Gastroesophageal sphincter (tissue), 4 donors: ENCODE measurements around the gene ADIPOR2. TPM values are rescaled to one million over a fixed set of nuclear protein-coding genes. Genes with fewer than 3 reads are reported as not detected.
A peak's percentile ranks its signal among the peaks of the same experiment; 100 is the strongest.

Source experiments
- ATAC-seq: fragments of 150-250 bp; one replicate; pipeline ENCODE4 v1.9.1; 2016; ENCODE audit warnings: mild to moderate bottlenecking, moderate library complexity
- H3K27ac ChIP-seq, 4 donors: fragments of 200-600 bp; sonication (generic) in 3 of 4; 1 replicate in 3 of 4; 2 replicates in 1 of 4; pipeline ENCODE4 v1.5.1; 2016 to 2019
- H3K27me3 ChIP-seq: fragments of 200-600 bp; sonication (generic); one replicate; pipeline ENCODE4 v1.5.1; 2019
- H3K36me3 ChIP-seq, 2 donors: fragments of 200-600 bp; sonication (generic); one replicate each; pipeline ENCODE4 v1.5.1; 2019; ENCODE audit warnings: control low read depth in 1 of 2
- H3K4me1 ChIP-seq, 3 donors: fragments of 200-600 bp; sonication (generic); 1 replicate in 2 of 3; 2 replicates in 1 of 3; pipeline ENCODE4 v1.5.1; 2016 to 2019; ENCODE audit warnings: control low read depth in 2 of 3
- H3K4me3 ChIP-seq, 2 donors: fragments of 200-600 bp; sonication (generic); one replicate each; pipeline ENCODE4 v1.5.1; 2019; ENCODE audit warnings: mild to moderate bottlenecking in 1 of 2, moderate library complexity in 1 of 2
- H3K9me3 ChIP-seq, 3 donors: fragments of 200-600 bp; sonication (generic); one replicate each; pipeline ENCODE4 v1.5.1; 2017 to 2019; ENCODE audit warnings: control low read depth in 2 of 3
- CTCF ChIP-seq, 4 experiments: fragments of 200-600 bp in 2 of 4; fragments of 450-650 bp in 2 of 4; sonication (generic) in 1 of 4; IDR thresholded peaks; one replicate each; pipeline ENCODE4 v1.5.1; 2017 to 2019; ENCODE audit warnings: antibody characterized with exemption in 4 of 4, mild to moderate bottlenecking in 2 of 4, moderate library complexity in 2 of 4
- EP300 ChIP-seq: sonication (generic); formaldehyde crosslinking; IDR thresholded peaks from one replicate; pipeline ENCODE4 v1.6.1; 2017; ENCODE audit warnings: antibody characterized with exemption, mild to moderate bottlenecking
- POLR2A ChIP-seq, 2 donors: fragments of 450-650 bp; IDR thresholded peaks; one replicate each; pipeline ENCODE4 v1.6.1; 2017; ENCODE audit warnings: antibody characterized with exemption in 2 of 2, mild to moderate bottlenecking in 2 of 2, moderate library complexity in 1 of 2
- POLR2AphosphoS5 ChIP-seq: sonication (generic); formaldehyde crosslinking; IDR thresholded peaks from one replicate; pipeline ENCODE4 v1.6.1; 2017; ENCODE audit warnings: antibody characterized with exemption
- WGBS, 2 donors: methylation state at CpG; one replicate each; pipeline ENCODE4 v1.1.5; 2018; ENCODE audit warnings: low coverage in 1 of 2; 5-methylcytosine and 5-hydroxymethylcytosine counted together
- total RNA-seq, 4 donors: library from RNA; depleted of rRNA; stranded (reverse); fragments of >200 nt; gene quantifications; one replicate each; pipeline ENCODE4 v1.1.0, GENCODE V29; 2016

ADIPOR2 gene
- total RNA-seq, 4 donors from 2014 or later, result 26.6 to 37.9 (median 33.4) TPM

DNA sequence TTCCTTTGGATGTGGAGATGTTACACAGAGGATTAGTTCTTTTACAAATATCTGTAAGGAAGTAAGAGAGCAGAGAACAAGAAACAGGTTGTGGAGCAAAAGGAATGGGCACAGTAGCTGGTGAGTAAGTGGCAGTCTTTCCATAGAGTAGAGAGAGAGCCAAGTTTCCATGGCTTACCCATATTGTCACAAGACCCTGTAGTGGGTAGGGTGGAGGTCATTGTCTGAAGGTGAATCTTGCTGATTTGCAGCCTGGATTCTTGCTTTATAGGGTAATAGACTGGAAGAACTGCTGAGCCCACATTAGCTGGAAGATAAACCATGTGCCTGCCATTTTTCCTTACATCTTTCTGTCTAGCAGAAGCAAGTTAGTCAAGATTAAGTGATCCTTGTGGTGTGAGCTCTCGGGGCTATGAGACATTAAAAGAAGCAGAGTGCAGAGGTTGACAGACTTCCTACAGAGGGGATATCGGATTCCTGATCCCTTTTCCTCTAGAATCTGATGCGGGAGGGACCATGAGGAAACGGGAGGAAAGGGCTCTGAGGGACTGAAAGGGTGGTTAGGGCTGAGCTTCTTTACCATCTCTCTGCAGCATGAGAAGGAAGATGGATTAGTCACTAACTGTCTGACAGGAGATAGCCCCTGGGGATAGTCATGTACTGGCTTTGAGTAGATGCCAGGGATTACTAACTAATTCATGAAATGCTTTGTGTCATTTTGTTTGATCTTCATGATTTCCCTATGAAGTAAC lies 85.5 kb downstream of the ADIPOR2 start:
- Histone ChIP-seq H3K27ac (no peak overlapping the region), H3K4me3 (no peak overlapping the region), H3K9me3 (no peaks in the 10 kb centered on the region), H3K36me3 (peaks cover 0 to 11% of the 10 kb centered on the region in 2 donors), H3K4me1 (peaks cover 0 to 37% (median 7%) of the 10 kb centered on the region in 3 donors), H3K27me3 (no peaks in the 10 kb centered on the region)
- WGBS, 2 donors, result 72% methylated on average over 2 of the region's 4 CpGs; no CpG with 5 or more reads in 1 of the 2 donors
- no peak for ATAC-seq
- TF ChIP-seq POLR2AphosphoS5 (no peak), CTCF (IDR thresholded peaks at IDR 0.05) (no peak), EP300 (no peak), POLR2A (IDR thresholded peaks at IDR 0.05) (no peak)

- ATAC-seq, result no peak
- Histone ChIP-seq H3K4me1 (peaks cover 0 to 47% (median 7%) of the 10 kb centered on the region in 3 donors), H3K9me3 (no peaks in the 10 kb centered on the region), H3K36me3 (peaks cover 0 to 9% of the 10 kb centered on the region in 2 donors), H3K27me3 (no peaks in the 10 kb centered on the region), H3K27ac (no peak overlapping the region), H3K4me3 (no peak overlapping the region)
- TF ChIP-seq EP300, result no peak
- no peak for TF ChIP-seq CTCF (IDR thresholded peaks at IDR 0.05)
- TF ChIP-seq POLR2AphosphoS5, result no peak
- TF ChIP-seq POLR2A (IDR thresholded peaks at IDR 0.05), result no peak
- 87 to 100% methylated on average over 5 of the region's 5 CpGs for WGBS, 2 donors
Observed at GRCh38 chr12:1777798-1778197, 86.9 kb downstream of the ADIPOR2 start.

- TF ChIP-seq CTCF (IDR thresholded peaks at IDR 0.05) (no peak), POLR2A (IDR thresholded peaks at IDR 0.05) (no peak), EP300 (no peak), POLR2AphosphoS5 (no peak)
- H3K27ac ChIP-seq, result no peak overlapping the region
- 67 to 73% methylated on average over 4 of the region's 4 CpGs for WGBS, 2 donors
- no peak overlapping the region for H3K4me3 ChIP-seq
- peaks cover 0 to 47% (median 7%) of the 10 kb centered on the region in 3 donors for H3K4me1 ChIP-seq
- H3K9me3 ChIP-seq, result no peaks in the 10 kb centered on the region
- ATAC-seq, result peak; percentile 34
- no peaks in the 10 kb centered on the region for H3K27me3 ChIP-seq
- H3K36me3 ChIP-seq, result peaks cover 0 to 7% of the 10 kb centered on the region in 2 donors
Observed at GRCh38 chr12:1778911-1779310, 88.0 kb downstream of the ADIPOR2 start.

DNA sequence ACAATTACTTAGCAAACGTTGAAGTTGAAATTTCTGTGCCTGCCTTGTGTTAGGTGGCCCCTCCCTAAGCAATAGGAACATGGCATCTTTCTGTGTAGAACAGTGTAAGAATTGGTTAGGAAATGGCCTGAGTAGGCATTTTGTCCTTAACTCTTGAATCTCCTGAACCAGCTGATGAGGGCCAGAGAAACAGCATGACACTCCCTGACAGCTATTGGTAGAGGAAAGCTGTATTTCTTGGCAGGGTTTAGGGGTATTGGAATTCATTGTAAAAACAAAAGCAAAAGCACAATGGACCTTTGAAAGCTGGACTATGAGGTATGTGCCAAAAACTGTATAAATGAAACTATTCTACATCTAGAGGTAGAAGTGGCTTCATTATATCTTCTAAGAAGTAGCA lies 88.9 kb downstream of the ADIPOR2 start:
- Histone ChIP-seq H3K9me3 (no peaks in the 10 kb centered on the region), H3K4me3 (no peak overlapping the region), H3K4me1 (peaks cover 0 to 40% (median 7%) of the 10 kb centered on the region in 3 donors), H3K27ac (peak overlapping the region in 1 of 4 donors; percentile 26), H3K36me3 (peaks cover 0 to 15% of the 10 kb centered on the region in 2 donors), H3K27me3 (no peaks in the 10 kb centered on the region)
- TF ChIP-seq POLR2AphosphoS5 (no peak), CTCF (IDR thresholded peaks at IDR 0.05) (no peak), POLR2A (IDR thresholded peaks at IDR 0.05) (no peak), EP300 (no peak)
- WGBS, 2 donors, result 20 to 45% methylated on average over 1 of the region's 1 CpG
- peak; percentile 12 for ATAC-seq

DNA sequence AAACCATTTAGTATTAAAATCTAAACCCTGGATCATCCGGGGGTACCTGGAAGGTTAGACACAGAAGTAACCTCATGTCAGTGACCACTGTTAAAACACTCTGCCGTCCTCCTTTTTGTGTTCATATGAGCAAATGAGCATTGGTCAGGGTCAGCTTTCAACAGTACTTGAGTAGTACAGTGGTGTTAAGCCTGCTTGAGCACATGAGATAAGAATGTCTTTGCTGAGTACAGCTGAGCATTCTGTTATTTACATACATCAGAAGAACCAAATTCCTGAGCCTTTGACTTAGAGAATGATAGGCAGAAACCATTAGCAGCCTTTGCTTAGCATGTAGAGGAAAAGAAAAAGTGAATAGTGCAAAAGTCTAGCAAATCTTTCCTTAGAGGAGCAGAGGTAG lies 90.9 kb downstream of the ADIPOR2 start:
- TF ChIP-seq POLR2AphosphoS5, result no peak
- H3K27me3 ChIP-seq, result no peaks in the 10 kb centered on the region
- 44 to 71% methylated on average over 1 of the region's 2 CpGs for WGBS, 2 donors
- no peak overlapping the region for H3K27ac ChIP-seq
- peaks cover 0 to 31% (median 3%) of the 10 kb centered on the region in 3 donors for H3K4me1 ChIP-seq
- no peaks in the 10 kb centered on the region for H3K9me3 ChIP-seq
- H3K36me3 ChIP-seq, result peaks cover 0 to 35% of the 10 kb centered on the region in 2 donors
- no peak for ATAC-seq
- no peak overlapping the region for H3K4me3 ChIP-seq
